SK-N-SH (cell line): ENCODE results near the gene NR5A1. TPM values are rescaled to one million over a fixed set of nuclear protein-coding genes. Genes with fewer than 3 reads are reported as not detected.

Source experiments
- CTCF ChIA-PET: fragments of 300-600, 350-600 bp; formaldehyde crosslinking; extraction: SDS; loops from one replicate; lab custom pipeline; 2021; lab: Yijun Ruan, JAX
- POLR2A ChIA-PET: fragments of 350-600 bp; sonication (Branson Sonifier 250); formaldehyde crosslinking; extraction: SDS; loops from one replicate; lab custom pipeline; 2020; ENCODE audit warnings: antibody characterized with exemption, inconsistent platforms; lab: Yijun Ruan, JAX
- DNase-seq: peaks from one replicate; pipeline ENCODE4 v3.0.0; 2012
- H2AFZ ChIP-seq: fragments of 200-600 bp; sonication (generic); 2 replicates; pipeline ENCODE4 v1.8.1; 2016; ENCODE audit warnings: antibody characterized with exemption, mild to moderate bottlenecking, low read depth
- H3F3A ChIP-seq: fragments of 200-600 bp; sonication (generic); replicated peaks from 2 replicates; pipeline ENCODE3; 2016; ENCODE audit warnings: antibody characterized with exemption, mild to moderate bottlenecking; ENCODE audit not compliant: insufficient read depth
- H3K27ac ChIP-seq, 2 experiments: fragments of 200-500 bp in 1 of 2; fragments of 200-600 bp in 1 of 2; sonication (Bioruptor generic) in 1 of 2; sonication (generic), shearing (Covaris generic) in 1 of 2; 2 replicates each; pipeline versions ENCODE4 v1.5.1 to v1.6.1; 2014 to 2016; ENCODE audit warnings: low read depth in 2 of 2, inconsistent platforms in 1 of 2, low read length in 1 of 2, mild to moderate bottlenecking in 1 of 2, mixed read lengths in 1 of 2
- H3K27me3 ChIP-seq: fragments of 200-600 bp; sonication (generic), shearing (Covaris generic); 2 replicates; pipeline ENCODE4 v1.6.1; 2016; ENCODE audit warnings: mixed run types; ENCODE audit not compliant: insufficient read depth
- H3K36me3 ChIP-seq, 2 experiments: fragments of 200-500 bp in 1 of 2; fragments of 200-600 bp in 1 of 2; sonication (Bioruptor generic) in 1 of 2; sonication (generic) in 1 of 2; replicated peaks in 1 of 2; 2 replicates each; pipeline versions ENCODE3 to v1.5.1; 2014 to 2016; ENCODE audit warnings: low read length in 1 of 2, mild to moderate bottlenecking in 1 of 2; ENCODE audit not compliant: insufficient read depth in 2 of 2, control insufficient read depth in 1 of 2
- H3K4me1 ChIP-seq, 2 experiments: fragments of 200-500 bp in 1 of 2; fragments of 200-600 bp in 1 of 2; sonication (Bioruptor generic) in 1 of 2; sonication (generic), shearing (Covaris generic) in 1 of 2; 2 replicates each; pipeline versions ENCODE4 v1.5.1 to v1.6.1; 2014 to 2016; ENCODE audit warnings: low read depth in 1 of 2, low read length in 1 of 2, mixed run types in 1 of 2; ENCODE audit not compliant: insufficient read depth in 2 of 2, control insufficient read depth in 1 of 2
- H3K4me2 ChIP-seq: fragments of 200-600 bp; sonication (generic), shearing (Covaris generic); 2 replicates; pipeline ENCODE4 v1.6.1; 2017; ENCODE audit warnings: mixed run types
- H3K4me3 ChIP-seq, 2 experiments: fragments of 200-500 bp in 1 of 2; fragments of 200-600 bp in 1 of 2; sonication (Bioruptor generic) in 1 of 2; sonication (generic), shearing (Covaris generic) in 1 of 2; 2 replicates each; pipeline versions ENCODE4 v1.5.1 to v1.8.1; 2014 to 2016; ENCODE audit warnings: low read depth in 2 of 2, inconsistent platforms in 1 of 2, low read length in 1 of 2, mild to moderate bottlenecking in 1 of 2, mixed read lengths in 1 of 2, moderate library complexity in 1 of 2
- H3K79me2 ChIP-seq: fragments of 200-600 bp; sonication (generic); 2 replicates; pipeline ENCODE4 v1.8.1; 2017; ENCODE audit warnings: mild to moderate bottlenecking; ENCODE audit not compliant: insufficient read depth
- H3K9ac ChIP-seq: fragments of 200-600 bp; sonication (generic); 2 replicates; pipeline ENCODE4 v1.6.1; 2017; ENCODE audit warnings: mixed run types
- H3K9me2 ChIP-seq: fragments of 200-600 bp; sonication (generic); 2 replicates; pipeline ENCODE4 v1.6.1; 2017; ENCODE audit warnings: mixed run types
- H3K9me3 ChIP-seq: fragments of 200-600 bp; sonication (generic); 2 replicates; pipeline ENCODE4 v1.6.1; 2017; ENCODE audit warnings: mixed run types, mild to moderate bottlenecking, moderate library complexity
- H4K20me1 ChIP-seq: fragments of 200-600 bp; sonication (generic); 2 replicates; pipeline ENCODE4 v1.6.1; 2017; ENCODE audit warnings: mild to moderate bottlenecking, mixed run types; ENCODE audit not compliant: insufficient read depth
- CTCF ChIP-seq: fragments of 200-600 bp; sonication (generic); IDR thresholded peaks from 2 replicates; pipeline ENCODE4 v1.6.1; 2017; ENCODE audit warnings: antibody characterized with exemption, mild to moderate bottlenecking, moderate library complexity
- ELF1 ChIP-seq: IDR thresholded peaks from 2 replicates; pipeline ENCODE4 v1.4.0; 2012
- FOXJ3 ChIP-seq: sonication (generic); formaldehyde crosslinking; IDR thresholded peaks from 2 replicates; pipeline ENCODE4 v1.5.1; 2020; ENCODE audit warnings: mild to moderate bottlenecking, missing genetic modification reagents
- FOXM1 ChIP-seq: IDR thresholded peaks from 2 replicates; pipeline ENCODE4 v1.4.0; 2012; ENCODE audit warnings: low read depth, mild to moderate bottlenecking
- GABPA ChIP-seq: IDR thresholded peaks from 2 replicates; pipeline ENCODE4 v1.4.0; 2012; ENCODE audit warnings: low read depth, mild to moderate bottlenecking
- MAX ChIP-seq: IDR thresholded peaks from 2 replicates; pipeline ENCODE4 v1.4.0; 2012; ENCODE audit warnings: low read depth
- NFIC ChIP-seq: IDR thresholded peaks from 2 replicates; pipeline ENCODE4 v1.4.0; 2012; ENCODE audit warnings: borderline replicate concordance
- NRF1 ChIP-seq: IDR thresholded peaks from 2 replicates; pipeline ENCODE4 v1.6.1; 2012; ENCODE audit warnings: low read depth, mild to moderate bottlenecking, low read length
- RAD21 ChIP-seq: IDR thresholded peaks from 2 replicates; pipeline ENCODE4 v1.6.1; 2012; ENCODE audit warnings: mild to moderate bottlenecking, low read length
- SIN3A ChIP-seq: IDR thresholded peaks from 2 replicates; pipeline ENCODE4 v1.6.1; 2012; ENCODE audit warnings: low read depth, mild to moderate bottlenecking, low read length, moderate library complexity, borderline replicate concordance
- SMC3 ChIP-seq: IDR thresholded peaks from 2 replicates; pipeline ENCODE4 v1.6.1; 2012; ENCODE audit warnings: low read depth, low read length, improper control_type of control experiment
- TCF12 ChIP-seq: IDR thresholded peaks from 2 replicates; pipeline ENCODE4 v1.4.0; 2012
- USF1 ChIP-seq: IDR thresholded peaks from 2 replicates; pipeline ENCODE4 v1.4.0; 2012; ENCODE audit warnings: low read depth, borderline replicate concordance
- YY1 ChIP-seq: IDR thresholded peaks from 2 replicates; pipeline ENCODE4 v1.4.0; 2012; ENCODE audit warnings: low read depth, mild to moderate bottlenecking
- ZBTB33 ChIP-seq: IDR thresholded peaks from 2 replicates; pipeline ENCODE4 v1.4.0; 2012; ENCODE audit warnings: low read depth, borderline replicate concordance
- WGBS: methylation state at CpG from one replicate; pipeline ENCODE4 v1.1.6; 2017; ENCODE audit warnings: low lambda C conversion rate; 5-methylcytosine and 5-hydroxymethylcytosine counted together
- polyA plus RNA-seq, 3 experiments: library from polyadenylated mRNA; depleted of rRNA; stranded (reverse); fragments of >200 nt; gene quantifications; 2 replicates each; pipeline ENCODE4 v1.2.3, GENCODE V29; 2012
- TF ChIP-seq, protein P1 (sequence below): fragments of 150-350 bp; IDR thresholded peaks from 2 replicates; pipeline ENCODE4 v1.6.1; 2017; ENCODE audit warnings: antibody characterized with exemption, low read length, low read depth, borderline replicate concordance

NR5A1 gene
- polyA plus RNA-seq, 1 of the 3 experiments (the other 2 are of a cell fraction), result not detected

GRCh38 chr9:124512806-124513204 is 5.6 kb upstream of the NR5A1 start:
- H3F3A ChIP-seq, result no peaks in the 10 kb centered on the region
- H4K20me1 ChIP-seq, result no peaks in the 10 kb centered on the region
- H3K27me3 ChIP-seq, result no peaks in the 10 kb centered on the region
- no peaks in the 10 kb centered on the region for H3K36me3 ChIP-seq
- no peak overlapping the region for H3K4me2 ChIP-seq
- no peaks in the 10 kb centered on the region for H3K9me2 ChIP-seq
- H3K9ac ChIP-seq, result no peak overlapping the region
- TF ChIP-seq TCF12, result no peak
- no peak for TF ChIP-seq NFIC
- no peak for TF ChIP-seq YY1
- TF ChIP-seq GABPA, result no peak
- TF ChIP-seq FOXM1, result no peak
- TF ChIP-seq ELF1, result no peak
- TF ChIP-seq MAX, result no peak
- TF ChIP-seq NRF1, result no peak
- no peak for TF ChIP-seq ZBTB33
- no peak for TF ChIP-seq SMC3
- TF ChIP-seq FOXJ3 (CRISPR knock-in tag), result no peak
- no peak for TF ChIP-seq USF1
- TF ChIP-seq, protein P1, sequence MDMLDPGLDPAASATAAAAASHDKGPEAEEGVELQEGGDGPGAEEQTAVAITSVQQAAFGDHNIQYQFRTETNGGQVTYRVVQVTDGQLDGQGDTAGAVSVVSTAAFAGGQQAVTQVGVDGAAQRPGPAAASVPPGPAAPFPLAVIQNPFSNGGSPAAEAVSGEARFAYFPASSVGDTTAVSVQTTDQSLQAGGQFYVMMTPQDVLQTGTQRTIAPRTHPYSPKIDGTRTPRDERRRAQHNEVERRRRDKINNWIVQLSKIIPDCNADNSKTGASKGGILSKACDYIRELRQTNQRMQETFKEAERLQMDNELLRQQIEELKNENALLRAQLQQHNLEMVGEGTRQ, result no peak
- TF ChIP-seq SIN3A, result no peak
- TF ChIP-seq CTCF, result no peak
- TF ChIP-seq RAD21, result no peak
- no peaks in the 10 kb centered on the region for H3K9me3 ChIP-seq
- DNase-seq, result no peak
- ChIA-PET POLR2A (interaction anchor here (2.2 kb wide), 1 partner anchor 14 kb away, joined by 6 read pairs; no protein-coding TSS in a partner anchor), CTCF (interaction anchor here (0.7 to 5.0 kb wide), 8 partner anchors 11 to 122 kb away, joined by 3 to 21 read pairs (median 6); no protein-coding TSS in a partner anchor)
- no peak overlapping the region for H3K4me3 ChIP-seq
- H3K27ac ChIP-seq, result peak overlapping the region in 1 of 2 experiments; percentile 61; a peak in 2 of 4 replicates
- H2AFZ ChIP-seq, result no peak overlapping the region
- H3K4me1 ChIP-seq, result peaks cover 0 to 31% of the 10 kb centered on the region in 2 experiments; a peak in 2 of 4 replicates
- no peaks in the 10 kb centered on the region for H3K79me2 ChIP-seq
- WGBS, result 95% methylated on average over 2 of the region's 9 CpGs
